ENCODE results near the gene KRTAP12-4.

GRCh38 chr21:44682580-44683151 is 28.2 kb upstream of the KRTAP12-4 start:
- TF ChIP-seq, protein P1, sequence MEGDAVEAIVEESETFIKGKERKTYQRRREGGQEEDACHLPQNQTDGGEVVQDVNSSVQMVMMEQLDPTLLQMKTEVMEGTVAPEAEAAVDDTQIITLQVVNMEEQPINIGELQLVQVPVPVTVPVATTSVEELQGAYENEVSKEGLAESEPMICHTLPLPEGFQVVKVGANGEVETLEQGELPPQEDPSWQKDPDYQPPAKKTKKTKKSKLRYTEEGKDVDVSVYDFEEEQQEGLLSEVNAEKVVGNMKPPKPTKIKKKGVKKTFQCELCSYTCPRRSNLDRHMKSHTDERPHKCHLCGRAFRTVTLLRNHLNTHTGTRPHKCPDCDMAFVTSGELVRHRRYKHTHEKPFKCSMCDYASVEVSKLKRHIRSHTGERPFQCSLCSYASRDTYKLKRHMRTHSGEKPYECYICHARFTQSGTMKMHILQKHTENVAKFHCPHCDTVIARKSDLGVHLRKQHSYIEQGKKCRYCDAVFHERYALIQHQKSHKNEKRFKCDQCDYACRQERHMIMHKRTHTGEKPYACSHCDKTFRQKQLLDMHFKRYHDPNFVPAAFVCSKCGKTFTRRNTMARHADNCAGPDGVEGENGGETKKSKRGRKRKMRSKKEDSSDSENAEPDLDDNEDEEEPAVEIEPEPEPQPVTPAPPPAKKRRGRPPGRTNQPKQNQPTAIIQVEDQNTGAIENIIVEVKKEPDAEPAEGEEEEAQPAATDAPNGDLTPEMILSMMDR (IDR thresholded peaks at IDR 0.05; ENCODE audit: insufficient read depth, low read depth, low read length), result no peak
- TF ChIP-seq EZH2 (IDR thresholded peaks at IDR 0.05; ENCODE audit: insufficient read depth, low read length), result no peak
